HG03520 (cell line): Measurements from ENCODE around the gene IQSEC1.

ENCODE experiments used
- ATAC-seq: cut with Tn5 transposase; IDR thresholded peaks from one replicate; pipeline ENCODE4 v1.9.1; 2021; ENCODE audit warnings: mild to moderate bottlenecking, moderate library complexity; ENCODE audit not compliant: unreplicated experiment

The IQSEC1 gene

GRCh38 chr3:12990781-12991480 lies 82.3 kb downstream of the IQSEC1 start:
- ATAC-seq, result no peak

GRCh38 chr3:12990306-12990705 lies 82.9 kb downstream of the IQSEC1 start:
- ATAC-seq, result no peak

DNA sequence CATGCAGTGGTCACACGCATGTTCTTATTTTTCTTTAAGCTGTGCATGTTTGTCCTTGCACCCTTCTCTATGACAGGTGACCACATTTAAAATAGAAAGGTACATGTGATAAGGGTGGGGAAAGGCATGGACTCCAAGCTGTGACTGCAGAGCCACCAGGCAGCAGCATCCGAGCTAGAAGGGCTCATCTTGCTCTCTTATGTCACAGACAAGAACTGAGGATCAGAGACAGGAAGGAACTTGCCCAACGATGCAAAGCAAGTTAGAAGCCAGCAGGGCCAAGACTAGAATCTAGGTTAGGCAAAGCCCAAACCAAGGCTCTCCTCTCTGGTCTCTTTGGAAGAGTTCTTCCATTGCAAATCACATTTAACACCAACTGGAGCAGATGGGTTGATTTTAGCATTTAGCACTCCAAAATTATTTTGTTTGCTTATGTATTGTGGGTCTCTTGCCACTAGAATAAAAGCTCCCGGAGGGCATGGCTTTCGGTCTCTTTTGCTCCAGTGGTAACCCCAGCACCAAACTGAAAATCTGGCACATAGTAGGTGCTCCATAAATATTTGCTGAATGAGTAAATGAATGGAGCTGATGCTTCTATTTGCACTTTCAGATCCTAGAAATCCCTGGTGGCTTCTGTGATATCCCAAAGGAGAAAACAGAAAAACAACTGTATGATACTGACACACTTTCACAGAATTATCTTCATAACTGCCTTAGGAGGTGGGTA lies 84.3 kb downstream of the IQSEC1 start:
- no peak for ATAC-seq

DNA sequence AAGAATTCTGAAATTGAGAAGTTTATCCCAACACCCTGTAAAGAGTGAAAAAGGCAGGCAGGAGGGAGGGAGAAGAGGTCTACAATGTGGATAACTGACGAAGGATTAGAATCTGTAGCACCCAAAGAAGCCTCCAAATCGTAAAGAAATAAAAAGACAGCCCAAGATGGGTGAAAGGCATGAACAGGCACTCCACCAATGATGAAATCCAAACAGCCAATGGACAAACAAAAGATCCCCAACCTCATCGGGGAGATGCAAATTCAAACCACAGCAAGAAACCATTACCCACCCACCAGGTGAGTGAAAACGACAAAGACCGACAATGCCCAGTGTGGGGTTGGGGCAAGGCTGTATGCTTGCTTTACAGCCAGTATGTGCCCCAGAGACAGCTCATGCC lies 85.6 kb downstream of the IQSEC1 start:
- ATAC-seq, result no peak

- no peak for ATAC-seq
These were observed 86.2 kb downstream of the IQSEC1 start for GRCh38 chr3:12986986-12987385.

DNA sequence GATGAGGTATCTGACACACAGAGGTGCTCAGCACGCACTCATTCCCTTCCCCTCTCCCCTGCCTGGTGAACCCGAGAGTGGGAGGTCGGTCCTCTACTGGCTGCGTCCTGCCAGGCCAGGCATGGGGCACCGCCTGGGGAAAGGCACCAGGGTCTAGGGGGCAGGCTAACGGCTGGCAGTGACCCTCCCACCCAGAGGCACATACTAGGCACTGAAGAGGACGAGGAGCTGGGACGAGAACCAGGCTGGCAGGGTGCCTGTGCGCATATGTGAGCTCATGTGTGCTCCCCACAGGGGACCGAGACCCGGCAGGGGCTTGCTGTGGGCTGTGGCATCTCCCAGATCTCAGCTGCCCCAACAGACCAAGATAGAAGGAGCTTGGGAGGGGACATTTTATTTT lies 86.7 kb downstream of the IQSEC1 start:
- no peak for ATAC-seq

GRCh38 chr3:12986031-12986430 lies 87.2 kb downstream of the IQSEC1 start:
- no peak for ATAC-seq

DNA sequence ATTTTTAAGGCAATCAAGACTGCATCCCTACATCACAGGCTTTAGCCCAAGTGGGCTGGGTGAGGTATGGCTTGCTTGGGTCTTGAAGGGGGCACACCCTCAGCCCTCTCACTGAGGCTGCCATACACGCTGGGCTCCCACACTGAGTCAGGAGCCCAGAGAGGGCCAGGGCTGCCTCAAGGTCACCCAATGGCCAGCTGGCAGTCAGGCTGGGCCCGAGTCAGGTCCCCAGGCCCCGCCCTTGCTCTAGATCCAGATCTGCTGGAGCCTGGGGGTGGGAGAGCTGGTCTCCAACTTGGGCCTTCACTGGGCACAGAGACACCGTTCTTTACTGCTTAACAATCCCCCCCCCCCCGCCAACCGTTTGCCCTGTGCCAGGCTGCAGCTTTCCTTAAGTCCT lies 88.1 kb downstream of the IQSEC1 start:
- no peak for ATAC-seq

DNA sequence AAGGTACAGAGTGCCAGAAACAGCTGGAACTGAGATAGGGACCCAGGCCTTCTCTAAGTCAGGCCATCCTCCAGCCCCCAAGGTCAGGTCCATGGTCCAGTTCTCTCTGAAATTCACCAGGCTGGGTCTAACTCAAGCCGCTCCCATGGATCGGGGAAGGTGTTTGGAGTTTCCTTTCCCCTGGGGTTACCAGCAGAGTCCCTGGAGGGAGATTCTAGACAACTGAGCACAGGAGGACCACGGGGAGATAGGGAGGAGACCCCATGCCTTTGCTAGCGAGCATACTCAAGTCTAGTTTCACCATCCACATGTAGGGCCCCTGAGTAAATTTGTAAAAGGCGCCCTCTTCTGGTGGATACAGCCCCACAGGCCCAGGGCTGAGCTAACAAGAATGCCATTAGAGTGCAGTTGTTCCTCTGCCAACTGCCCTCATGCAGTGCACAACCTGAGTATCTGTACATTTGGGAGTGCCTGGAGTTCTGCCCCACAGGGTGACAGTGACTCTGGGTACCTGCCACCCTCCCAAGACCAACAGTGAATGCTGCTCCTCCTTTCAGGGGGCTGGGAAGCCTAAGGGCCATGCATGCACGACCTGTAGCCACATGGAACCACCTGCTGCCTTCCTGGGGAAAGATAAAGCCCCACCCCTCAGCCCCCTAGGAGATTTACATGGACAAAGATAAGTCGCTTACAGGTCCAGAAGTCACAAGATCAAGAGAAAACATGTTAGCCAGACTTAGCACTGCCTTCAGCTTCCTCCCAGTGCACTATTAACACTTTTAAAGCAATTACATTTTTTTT lies 89.0 kb downstream of the IQSEC1 start:
- no peak for ATAC-seq

DNA sequence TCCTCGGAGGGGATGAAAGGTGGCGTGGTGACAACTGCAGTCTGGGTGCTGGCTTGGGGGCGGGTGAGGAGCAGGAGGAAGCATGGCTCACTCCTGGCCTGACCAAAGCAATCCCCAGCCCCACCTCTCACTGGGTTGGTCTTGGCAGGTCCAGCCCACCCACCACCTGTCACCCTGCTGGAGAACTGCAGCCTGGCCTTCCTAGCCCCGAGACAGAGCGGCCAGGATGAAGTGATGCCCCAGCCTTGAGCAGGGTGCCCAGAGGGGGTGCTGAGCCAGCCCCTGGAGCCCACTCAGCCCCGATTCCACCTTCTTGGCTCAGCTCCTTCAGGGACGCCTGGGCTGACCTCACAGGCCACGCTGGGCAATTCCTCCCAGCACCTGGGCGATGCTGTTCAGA lies 89.9 kb downstream of the IQSEC1 start:
- ATAC-seq, result no peak

- ATAC-seq, result peak; percentile 62
These were observed 90.6 kb downstream of the IQSEC1 start for GRCh38 chr3:12982619-12983101.

DNA sequence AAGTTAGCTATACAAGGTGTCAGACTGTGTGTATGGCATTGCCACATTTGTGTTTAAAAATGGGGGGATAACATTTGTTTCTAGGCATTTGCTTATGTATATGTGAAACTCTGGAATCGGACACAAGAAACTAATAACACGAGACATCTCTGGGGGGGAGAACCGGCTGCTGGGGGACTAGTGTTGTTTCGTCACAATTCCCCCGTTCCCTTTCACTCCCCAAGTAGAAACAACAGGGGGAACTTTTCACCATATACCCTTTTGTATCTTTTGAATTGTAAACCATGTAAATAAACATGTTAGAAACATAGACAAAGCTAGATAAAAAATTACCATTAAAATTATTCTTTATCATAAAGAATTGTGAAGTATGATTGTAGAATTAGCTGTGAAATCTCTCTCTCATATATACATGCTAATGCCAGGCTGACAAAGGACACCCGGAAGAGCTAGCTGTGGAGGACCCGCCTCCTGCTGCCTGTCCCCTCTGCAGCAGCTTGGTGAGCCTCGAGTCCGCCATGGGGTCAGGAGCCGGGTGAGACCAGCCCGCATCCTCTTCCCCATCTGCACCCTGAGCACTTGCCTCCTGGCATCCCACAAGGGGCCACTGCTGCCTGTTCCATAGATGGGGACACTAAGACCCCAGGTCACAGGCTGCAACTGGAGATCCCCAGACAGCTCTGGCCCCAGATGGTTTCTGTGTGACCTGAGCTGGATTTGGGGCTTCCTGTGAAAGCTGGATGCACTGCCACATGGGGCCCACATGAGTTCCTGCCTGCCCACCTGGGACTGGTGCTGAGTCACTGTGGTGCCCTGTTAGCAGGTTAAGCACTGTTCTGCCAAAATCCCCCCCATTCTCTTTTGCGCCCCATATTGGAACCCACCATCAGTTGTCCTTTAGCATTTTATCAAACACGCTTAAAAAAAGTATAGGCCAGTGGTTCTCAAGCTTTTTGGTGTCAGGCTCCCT lies 91.6 kb downstream of the IQSEC1 start:
- no peak for ATAC-seq

DNA sequence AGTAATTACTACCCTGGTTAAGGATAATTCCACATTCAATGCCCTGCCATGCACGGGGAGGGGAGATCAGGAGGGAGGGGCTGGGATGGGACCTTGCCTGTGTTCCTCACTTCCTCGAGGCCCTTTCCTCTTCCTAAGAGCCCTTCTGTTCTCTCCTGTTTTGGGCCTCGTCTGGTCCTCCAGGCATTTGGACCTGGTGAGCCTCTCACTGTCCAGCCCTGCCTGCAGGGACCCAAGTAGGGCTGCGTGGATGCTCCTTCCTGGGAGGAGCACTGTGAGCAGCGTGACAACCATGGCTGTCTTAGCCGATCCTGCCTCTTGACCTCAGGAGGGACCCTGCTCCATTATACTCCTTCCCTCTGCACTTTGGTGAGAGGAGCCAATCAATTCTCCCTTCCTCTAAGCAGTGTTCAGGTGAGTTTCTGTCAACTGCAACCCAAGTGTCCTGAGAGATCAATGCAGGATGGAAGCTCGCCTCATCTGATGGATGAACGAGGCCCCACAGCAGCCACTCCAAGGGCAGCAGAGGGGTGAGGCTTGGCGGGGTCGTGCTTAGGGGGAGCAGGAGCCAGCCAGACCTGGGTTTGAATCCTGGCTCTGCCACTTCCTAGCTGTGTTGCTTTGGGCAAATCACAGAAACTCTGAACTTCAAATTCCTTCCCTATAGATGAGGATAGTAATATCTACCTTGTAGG lies 92.5 kb downstream of the IQSEC1 start:
- no peak for ATAC-seq

DNA sequence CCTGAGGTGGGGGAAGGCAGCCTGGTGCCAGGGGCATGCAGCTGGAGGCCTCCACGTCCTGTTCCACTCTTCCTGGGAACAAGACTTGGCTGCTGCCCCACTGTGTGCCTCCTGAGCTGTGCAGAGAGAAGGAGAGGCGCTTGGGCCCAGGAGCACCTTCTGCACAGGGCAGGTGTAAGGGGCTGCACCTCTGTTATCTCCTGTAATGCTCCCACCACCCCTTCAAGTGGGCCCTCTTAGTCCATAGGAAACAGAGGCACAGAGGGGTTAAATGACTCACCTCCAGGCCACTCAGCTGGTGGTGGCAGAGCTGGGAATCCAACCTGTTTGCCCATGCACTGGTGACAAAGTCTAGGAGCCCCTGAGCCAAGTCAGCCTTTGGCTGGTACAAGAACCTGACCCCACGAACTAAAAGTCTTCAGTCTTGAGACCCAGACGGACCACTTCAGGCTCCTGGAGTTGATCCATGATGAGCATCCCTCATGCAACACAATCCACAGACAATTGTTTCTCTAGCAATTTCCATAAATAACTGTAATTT lies 93.2 kb downstream of the IQSEC1 start:
- ATAC-seq, result no peak

DNA sequence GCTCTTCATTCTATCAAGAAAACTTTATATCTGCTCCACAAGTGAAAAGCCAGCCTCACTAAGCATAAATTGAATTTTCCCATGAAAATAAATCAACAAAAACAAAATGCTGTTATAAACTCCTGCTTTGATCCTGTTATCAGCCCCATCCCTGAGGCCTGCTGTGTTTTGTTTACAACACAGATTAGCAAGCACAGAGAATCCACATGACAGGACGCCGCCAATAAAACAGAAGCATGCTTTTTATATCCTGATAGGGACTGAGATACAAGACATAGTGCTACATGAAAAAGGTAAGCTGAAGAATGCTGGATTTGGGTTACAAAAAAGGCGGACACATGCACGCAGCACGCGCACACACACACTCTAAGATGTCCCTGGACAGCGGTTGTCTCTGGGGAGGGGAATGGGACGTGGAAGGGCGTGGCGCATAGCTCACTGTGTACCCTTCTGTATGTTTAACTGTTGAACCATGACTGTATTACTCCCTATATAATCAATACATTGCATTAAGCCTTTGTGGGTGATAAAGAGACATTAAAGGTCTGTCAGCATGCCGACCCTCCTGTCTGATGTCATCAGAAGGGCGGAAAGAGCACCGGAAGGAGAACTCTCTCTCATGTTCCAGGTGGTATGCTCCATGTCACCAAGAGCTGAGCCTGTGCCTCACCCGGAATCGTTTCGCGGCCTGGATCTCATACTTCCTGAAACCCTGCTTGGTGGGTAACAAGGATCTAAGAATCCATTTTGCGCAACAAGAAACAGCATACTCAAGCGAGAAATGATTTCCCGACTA lies 93.9 kb downstream of the IQSEC1 start:
- no peak for ATAC-seq

DNA sequence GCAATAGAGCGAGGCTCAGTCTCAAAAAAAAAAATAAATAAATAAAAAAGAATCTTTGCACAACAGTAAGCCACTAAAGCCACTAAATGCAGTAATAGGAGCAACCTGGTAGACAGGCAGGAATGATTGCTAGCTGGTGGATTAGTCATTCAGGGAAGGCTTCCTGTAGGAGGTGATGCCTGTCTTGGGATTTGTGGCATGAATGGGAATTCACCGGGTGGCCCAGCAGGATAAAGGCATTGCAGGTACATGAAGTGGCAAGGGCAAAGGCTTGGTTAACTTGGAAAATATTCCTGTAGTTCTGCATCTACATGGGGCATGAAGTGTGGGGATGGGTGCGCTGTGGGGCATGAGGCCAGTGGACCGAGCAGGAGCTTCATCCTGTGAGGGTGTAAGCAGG lies 94.5 kb downstream of the IQSEC1 start:
- ATAC-seq, result no peak

DNA sequence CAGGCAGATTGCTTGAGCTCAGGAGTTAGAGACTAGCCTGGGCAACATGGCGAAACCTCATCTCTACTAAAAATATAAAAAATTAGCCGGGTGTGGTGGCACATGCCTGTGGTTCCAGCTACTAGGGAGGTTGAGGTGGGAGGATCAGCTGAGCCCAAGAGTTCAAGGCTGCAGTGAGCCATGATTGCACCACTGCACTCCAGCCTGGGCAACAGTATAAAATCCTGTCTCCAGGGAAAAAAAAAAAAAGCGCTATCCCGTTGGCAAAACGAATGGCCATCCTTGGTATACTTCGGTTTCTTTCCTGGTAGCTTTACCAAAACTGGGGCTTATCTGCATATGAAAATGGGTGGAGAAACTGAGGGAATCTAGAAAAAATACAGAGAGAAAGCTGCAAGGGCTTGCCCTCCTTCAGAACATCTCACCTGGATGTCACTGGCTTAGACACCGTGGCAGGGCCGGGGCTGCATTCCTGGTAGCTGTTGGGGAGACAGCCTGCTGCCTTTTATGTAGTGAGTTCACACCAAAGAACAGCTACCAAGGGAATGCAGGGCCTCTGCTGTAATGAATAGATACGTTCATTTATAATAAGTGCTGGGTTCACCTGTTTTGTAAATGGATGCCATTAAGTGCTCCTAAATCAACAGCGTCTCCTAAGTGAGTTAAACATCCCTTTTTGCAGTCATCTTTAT lies 96.0 kb downstream of the IQSEC1 start:
- no peak for ATAC-seq
